ENCODE results near the gene AVPR2. TPM values are rescaled to one million over a fixed set of nuclear protein-coding genes. Genes with fewer than 3 reads are reported as not detected.

The AVPR2 gene
- total and polyA plus RNA-seq, 9 of the 15 experiments (the other 6 are each of a cell fraction or from before 2014, with no cell fraction given), result not detected

Other genes starting within 250 kb of the AVPR2 start
Only the 7 nearest of the 18 such genes appear.
- 0.05 TPM in 1 of 2 replicates, not detected in the other for gene PDZD4, start 74.1 kb upstream of the AVPR2 start, total RNA-seq (2014; rRNA removed)
- gene PDZD4, start 74.1 kb upstream of the AVPR2 start, total RNA-seq (2014; rRNA removed; fragmentation: Illumina TruSeq; extraction: Trizol), result not detected in 2 replicates
- not detected in 2 replicates for gene PDZD4, start 74.1 kb upstream of the AVPR2 start, total RNA-seq (2015; rRNA removed; fragmentation: Illumina TruSeq; extraction: Trizol)
- 0.38 TPM in 1 of 2 replicates, not detected in the other for gene PDZD4, start 74.1 kb upstream of the AVPR2 start, total RNA-seq (2021)
- 0.07 and 0.18 TPM in 2 replicates for gene PDZD4, start 74.1 kb upstream of the AVPR2 start, polyA plus RNA-seq (2011; rRNA removed)
- gene PDZD4, start 74.1 kb upstream of the AVPR2 start, polyA plus RNA-seq (2014; fragmentation: Illumina TruSeq; extraction: Trizol), result not detected in 2 replicates
- gene PDZD4, start 74.1 kb upstream of the AVPR2 start, polyA plus RNA-seq (2014; fragmentation: Nextera tagmentation; extraction: Ambion mirVana), result not detected
- 0.08 TPM in 1 of 2 replicates, not detected in the other for gene PDZD4, start 74.1 kb upstream of the AVPR2 start, polyA plus RNA-seq (2014; rRNA removed)
- 0.09 and 0.24 TPM in 2 replicates for gene L1CAM, start 18.5 kb upstream of the AVPR2 start, total RNA-seq (2014; rRNA removed)
- 0.10 and 0.40 TPM in 2 replicates for gene L1CAM, start 18.5 kb upstream of the AVPR2 start, total RNA-seq (2014; rRNA removed; fragmentation: Illumina TruSeq; extraction: Trizol)
- 0.11 and 0.36 TPM in 2 replicates for gene L1CAM, start 18.5 kb upstream of the AVPR2 start, total RNA-seq (2015; rRNA removed; fragmentation: Illumina TruSeq; extraction: Trizol)
- gene L1CAM, start 18.5 kb upstream of the AVPR2 start, total RNA-seq (2021), result 0.29 and 0.86 TPM in 2 replicates
- 0.15 and 0.61 TPM in 2 replicates for gene L1CAM, start 18.5 kb upstream of the AVPR2 start, polyA plus RNA-seq (2011; rRNA removed)
- 0.16 and 0.21 TPM in 2 replicates for gene L1CAM, start 18.5 kb upstream of the AVPR2 start, polyA plus RNA-seq (2014; fragmentation: Illumina TruSeq; extraction: Trizol)
- gene L1CAM, start 18.5 kb upstream of the AVPR2 start, polyA plus RNA-seq (2014; fragmentation: Nextera tagmentation; extraction: Ambion mirVana), result not detected
- 0.62 TPM in 1 of 2 replicates, not detected in the other for gene L1CAM, start 18.5 kb upstream of the AVPR2 start, polyA plus RNA-seq (2014; rRNA removed)
- gene ARHGAP4, start 21.6 kb downstream of the AVPR2 start, total RNA-seq (2014; rRNA removed), result 52.7 and 81.2 TPM in 2 replicates
- gene ARHGAP4, start 21.6 kb downstream of the AVPR2 start, total RNA-seq (2014; rRNA removed; fragmentation: Illumina TruSeq; extraction: Trizol), result 3.1 and 5.5 TPM in 2 replicates
- 32.7 and 36.8 TPM in 2 replicates for gene ARHGAP4, start 21.6 kb downstream of the AVPR2 start, total RNA-seq (2015; rRNA removed; fragmentation: Illumina TruSeq; extraction: Trizol)
- gene ARHGAP4, start 21.6 kb downstream of the AVPR2 start, total RNA-seq (2021), result 70.5 and 81.8 TPM in 2 replicates
- 9.6 and 29.7 TPM in 2 replicates for gene ARHGAP4, start 21.6 kb downstream of the AVPR2 start, polyA plus RNA-seq (2011; rRNA removed)
- 13.5 and 40.2 TPM in 2 replicates for gene ARHGAP4, start 21.6 kb downstream of the AVPR2 start, polyA plus RNA-seq (2014; fragmentation: Illumina TruSeq; extraction: Trizol)
- 1 to 10 TPM in 1 of 2 experiments, under 1 TPM in 1; 0.30 to 1.7 TPM for gene ARHGAP4, start 21.6 kb downstream of the AVPR2 start, polyA plus RNA-seq (2014; fragmentation: Nextera tagmentation; extraction: Ambion mirVana)
- gene ARHGAP4, start 21.6 kb downstream of the AVPR2 start, polyA plus RNA-seq (2014; rRNA removed), result 63.7 and 77.8 TPM in 2 replicates
- gene NAA10, start 30.4 kb downstream of the AVPR2 start, total RNA-seq (2014; rRNA removed), result 152 and 196 TPM in 2 replicates
- gene NAA10, start 30.4 kb downstream of the AVPR2 start, total RNA-seq (2014; rRNA removed; fragmentation: Illumina TruSeq; extraction: Trizol), result 101 and 103 TPM in 2 replicates
- 134 and 146 TPM in 2 replicates for gene NAA10, start 30.4 kb downstream of the AVPR2 start, total RNA-seq (2015; rRNA removed; fragmentation: Illumina TruSeq; extraction: Trizol)
- 226 and 231 TPM in 2 replicates for gene NAA10, start 30.4 kb downstream of the AVPR2 start, total RNA-seq (2021)
- gene NAA10, start 30.4 kb downstream of the AVPR2 start, polyA plus RNA-seq (2011; rRNA removed), result 105 and 117 TPM in 2 replicates
- 192 and 229 TPM in 2 replicates for gene NAA10, start 30.4 kb downstream of the AVPR2 start, polyA plus RNA-seq (2014; fragmentation: Illumina TruSeq; extraction: Trizol)
- 10 to 100 TPM; 11.1 to 26.5 TPM for gene NAA10, start 30.4 kb downstream of the AVPR2 start, polyA plus RNA-seq (2014; fragmentation: Nextera tagmentation; extraction: Ambion mirVana)
- gene NAA10, start 30.4 kb downstream of the AVPR2 start, polyA plus RNA-seq (2014; rRNA removed), result 250 and 277 TPM in 2 replicates
- 8.4 and 9.5 TPM in 2 replicates for gene RENBP, start 40.0 kb downstream of the AVPR2 start, total RNA-seq (2014; rRNA removed)
- 2.7 and 4.0 TPM in 2 replicates for gene RENBP, start 40.0 kb downstream of the AVPR2 start, total RNA-seq (2014; rRNA removed; fragmentation: Illumina TruSeq; extraction: Trizol)
- 12.3 and 13.4 TPM in 2 replicates for gene RENBP, start 40.0 kb downstream of the AVPR2 start, total RNA-seq (2015; rRNA removed; fragmentation: Illumina TruSeq; extraction: Trizol)
- gene RENBP, start 40.0 kb downstream of the AVPR2 start, total RNA-seq (2021), result 9.6 and 14.8 TPM in 2 replicates
- 12.7 and 16.4 TPM in 2 replicates for gene RENBP, start 40.0 kb downstream of the AVPR2 start, polyA plus RNA-seq (2011; rRNA removed)
- 5.6 and 7.3 TPM in 2 replicates for gene RENBP, start 40.0 kb downstream of the AVPR2 start, polyA plus RNA-seq (2014; fragmentation: Illumina TruSeq; extraction: Trizol)
- gene RENBP, start 40.0 kb downstream of the AVPR2 start, polyA plus RNA-seq (2014; fragmentation: Nextera tagmentation; extraction: Ambion mirVana), result under 1 TPM in 1 of 2 experiments, not detected in 1; 0.07 TPM
- 11.1 and 11.6 TPM in 2 replicates for gene RENBP, start 40.0 kb downstream of the AVPR2 start, polyA plus RNA-seq (2014; rRNA removed)
- 39.2 and 59.3 TPM in 2 replicates for gene HCFC1, start 67.1 kb downstream of the AVPR2 start, total RNA-seq (2014; rRNA removed)
- gene HCFC1, start 67.1 kb downstream of the AVPR2 start, total RNA-seq (2014; rRNA removed; fragmentation: Illumina TruSeq; extraction: Trizol), result 9.1 and 10.3 TPM in 2 replicates
- 17.1 and 23.4 TPM in 2 replicates for gene HCFC1, start 67.1 kb downstream of the AVPR2 start, total RNA-seq (2015; rRNA removed; fragmentation: Illumina TruSeq; extraction: Trizol)
- gene HCFC1, start 67.1 kb downstream of the AVPR2 start, total RNA-seq (2021), result 121 and 133 TPM in 2 replicates
- 5.9 and 8.7 TPM in 2 replicates for gene HCFC1, start 67.1 kb downstream of the AVPR2 start, polyA plus RNA-seq (2011; rRNA removed)
- 45.3 and 68.0 TPM in 2 replicates for gene HCFC1, start 67.1 kb downstream of the AVPR2 start, polyA plus RNA-seq (2014; fragmentation: Illumina TruSeq; extraction: Trizol)
- gene HCFC1, start 67.1 kb downstream of the AVPR2 start, polyA plus RNA-seq (2014; fragmentation: Nextera tagmentation; extraction: Ambion mirVana), result 10 to 100 TPM in 1 of 2 experiments, 1 to 10 TPM in 1; 2.8 to 10.5 TPM
- 44.8 and 45.2 TPM in 2 replicates for gene HCFC1, start 67.1 kb downstream of the AVPR2 start, polyA plus RNA-seq (2014; rRNA removed)
- 3.3 and 5.1 TPM in 2 replicates for gene TMEM187, start 68.1 kb downstream of the AVPR2 start, total RNA-seq (2014; rRNA removed)
- gene TMEM187, start 68.1 kb downstream of the AVPR2 start, total RNA-seq (2014; rRNA removed; fragmentation: Illumina TruSeq; extraction: Trizol), result 0.93 and 1.2 TPM in 2 replicates
- 1.1 and 1.6 TPM in 2 replicates for gene TMEM187, start 68.1 kb downstream of the AVPR2 start, total RNA-seq (2015; rRNA removed; fragmentation: Illumina TruSeq; extraction: Trizol)
- 6.4 and 8.5 TPM in 2 replicates for gene TMEM187, start 68.1 kb downstream of the AVPR2 start, total RNA-seq (2021)
- gene TMEM187, start 68.1 kb downstream of the AVPR2 start, polyA plus RNA-seq (2011; rRNA removed), result 5.6 and 8.1 TPM in 2 replicates
- 1.2 and 2.0 TPM in 2 replicates for gene TMEM187, start 68.1 kb downstream of the AVPR2 start, polyA plus RNA-seq (2014; fragmentation: Illumina TruSeq; extraction: Trizol)
- gene TMEM187, start 68.1 kb downstream of the AVPR2 start, polyA plus RNA-seq (2014; fragmentation: Nextera tagmentation; extraction: Ambion mirVana), result 1 to 10 TPM in 1 of 2 experiments, under 1 TPM in 1; 0.13 to 1.1 TPM
- gene TMEM187, start 68.1 kb downstream of the AVPR2 start, polyA plus RNA-seq (2014; rRNA removed), result 4.0 TPM in 2 replicates

Measured in K562 (cell line).